HCT116 (cell line): Measurements from ENCODE around the gene PNMA6E. TPM values are rescaled to one million over a fixed set of nuclear protein-coding genes. Genes with fewer than 3 reads are reported as not detected.

Experiments
- ATAC-seq: fragments of 200-7000 bp; cut with Tn5 transposase; 2 replicates; pipeline ENCODE4 v1.9.1; 2020; ENCODE audit warnings: mild to moderate bottlenecking, moderate library complexity
- BruUV-seq: library from RNA; stranded (reverse); fragments of 400-500 nt; replicated peaks from 2 replicates; lab custom pipeline; 2021; lab: Mats Ljungman, UMichigan
- CTCF ChIA-PET: fragments of 300-600 bp; sonication (Branson Sonifier 250); formaldehyde crosslinking; loops from one replicate; lab custom pipeline; 2021; ENCODE audit warnings: antibody characterized with exemption; lab: Charles Lee
- POLR2A ChIA-PET: fragments of 300-600, 350-600 bp; sonication (Branson Sonifier 250); formaldehyde crosslinking; loops from one replicate; lab custom pipeline; 2021; ENCODE audit warnings: antibody characterized with exemption; lab: Charles Lee
- RAD21 ChIA-PET, 2 experiments: fragments of 300-600 bp; sonication (Branson Sonifier 250); formaldehyde crosslinking; loops; one replicate each; lab custom pipeline; 2023; ENCODE audit warnings: low total read pairs in 2 of 2; ENCODE audit not compliant: uncharacterized antibody in 2 of 2, unreplicated experiment in 2 of 2, low non-redundant PET in 1 of 2; lab: Charles Lee
- DNase-seq: peaks from one replicate; pipeline ENCODE4 v3.0.0-alpha.2; 2010; ENCODE audit warnings: low read depth, low spot score
- H2AFZ ChIP-seq: fragments of 200-600 bp; shearing (Covaris generic), sonication (generic); 2 replicates; pipeline ENCODE4 v1.6.1; 2017; ENCODE audit warnings: low read depth, mixed run types, mixed read lengths, antibody characterized with exemption, low read length; ENCODE audit not compliant: poor library complexity, severe bottlenecking
- H3K27ac ChIP-seq: 2 replicates; pipeline ENCODE4 v1.5.1; 2012; ENCODE audit warnings: low read depth, low read length
- H3K27me3 ChIP-seq: fragments of 200-600 bp; sonication (generic); 2 replicates; pipeline ENCODE4 v1.6.1; 2016; ENCODE audit warnings: mixed run types, low read length, mixed read lengths; ENCODE audit not compliant: insufficient read depth
- H3K36me3 ChIP-seq, 2 experiments: fragments of 200-500 bp in 1 of 2; fragments of 200-600 bp in 1 of 2; sonication (Bioruptor generic) in 1 of 2; sonication (generic) in 1 of 2; 2 replicates each; pipeline versions ENCODE4 v1.5.1 to v1.6.1; 2014 to 2016; ENCODE audit warnings: low read length in 2 of 2, inconsistent platforms in 1 of 2, mixed read lengths in 1 of 2, mixed run types in 1 of 2; ENCODE audit not compliant: insufficient read depth in 2 of 2, control insufficient read depth in 1 of 2
- H3K4me1 ChIP-seq, 2 experiments: fragments of 200-600 bp in 1 of 2; sonication (generic) in 1 of 2; 2 replicates each; pipeline versions ENCODE4 v1.5.1 to v1.6.1; 2012 to 2017; ENCODE audit warnings: low read length in 2 of 2, inconsistent platforms in 1 of 2, mild to moderate bottlenecking in 1 of 2, mixed read lengths in 1 of 2, mixed run types in 1 of 2, moderate library complexity in 1 of 2; ENCODE audit not compliant: insufficient read depth in 2 of 2, control insufficient read depth in 1 of 2
- H3K4me2 ChIP-seq: fragments of 200-600 bp; sonication (generic); 2 replicates; pipeline ENCODE4 v1.6.1; 2017; ENCODE audit warnings: mixed run types, low read length, mixed read lengths
- H3K4me3 ChIP-seq, 2 experiments: fragments of 200-600 bp in 1 of 2; sonication (generic) in 1 of 2; replicated peaks in 1 of 2; 2 replicates each; pipeline ENCODE4 v1.5.1; 2011 to 2016; ENCODE audit warnings: low read length in 2 of 2, control low read depth in 1 of 2, low read depth in 1 of 2, mild to moderate bottlenecking in 1 of 2, mixed read lengths in 1 of 2, mixed run types in 1 of 2
- H3K79me2 ChIP-seq: fragments of 200-600 bp; sonication (generic); 2 replicates; pipeline ENCODE4 v1.6.1; 2017; ENCODE audit warnings: mild to moderate bottlenecking, mixed run types, low read length, moderate library complexity, mixed read lengths; ENCODE audit not compliant: insufficient read depth
- H3K9ac ChIP-seq: fragments of 200-600 bp; sonication (generic); 2 replicates; pipeline ENCODE4 v1.6.1; 2016; ENCODE audit warnings: low read length, mixed read lengths
- H3K9me2 ChIP-seq: fragments of 200-600 bp; sonication (generic), shearing (Covaris generic); 2 replicates; pipeline ENCODE4 v1.6.1; 2017; ENCODE audit warnings: mixed run types, mild to moderate bottlenecking, moderate library complexity; ENCODE audit not compliant: insufficient read depth
- H3K9me3 ChIP-seq, 2 experiments: fragments of 200-500 bp in 1 of 2; fragments of 200-600 bp in 1 of 2; sonication (Bioruptor generic) in 1 of 2; sonication (generic) in 1 of 2; 2 replicates each; pipeline ENCODE4 v1.6.1; 2014 to 2017; ENCODE audit warnings: low read length in 2 of 2, mixed read lengths in 2 of 2, inconsistent platforms in 1 of 2, low read depth in 1 of 2, mild to moderate bottlenecking in 1 of 2, mixed run types in 1 of 2, moderate library complexity in 1 of 2; ENCODE audit not compliant: control insufficient read depth in 1 of 2, insufficient read depth in 1 of 2
- H4K20me1 ChIP-seq: fragments of 200-600 bp; sonication (generic), shearing (Covaris generic); 2 replicates; pipeline ENCODE4 v1.6.1; 2017; ENCODE audit warnings: mixed run types, mild to moderate bottlenecking, moderate library complexity; ENCODE audit not compliant: insufficient read depth
- CBX3 ChIP-seq: IDR thresholded peaks from 2 replicates; pipeline ENCODE4 v1.6.1; 2012; ENCODE audit warnings: low read depth
- CEBPB ChIP-seq: IDR thresholded peaks from 2 replicates; pipeline ENCODE4 v1.6.1; 2012; ENCODE audit warnings: low read depth
- EGR1 ChIP-seq: IDR thresholded peaks from 2 replicates; pipeline ENCODE4 v1.6.1; 2012; ENCODE audit warnings: low read depth
- EZH2 ChIP-seq: fragments of 200-600 bp; sonication (generic); IDR thresholded peaks from 2 replicates; pipeline ENCODE4 v1.6.1; 2017; ENCODE audit warnings: antibody characterized with exemption, mixed run types
- FOSL1 ChIP-seq: IDR thresholded peaks from 2 replicates; pipeline ENCODE4 v1.6.1; 2012; ENCODE audit warnings: low read depth
- JUND ChIP-seq: IDR thresholded peaks from 2 replicates; pipeline ENCODE4 v1.6.1; 2012
- MAX ChIP-seq: IDR thresholded peaks from 2 replicates; pipeline ENCODE4 v1.6.1; 2012
- POLR2AphosphoS5 ChIP-seq: IDR thresholded peaks from 2 replicates; pipeline ENCODE4 v1.6.1; 2011; ENCODE audit warnings: mild to moderate bottlenecking, low read depth, low read length, moderate library complexity
- SIN3A ChIP-seq: IDR thresholded peaks from 2 replicates; pipeline ENCODE4 v1.6.1; 2012; ENCODE audit warnings: low read depth
- SRF ChIP-seq: IDR thresholded peaks from 2 replicates; pipeline ENCODE4 v1.6.1; 2012; ENCODE audit warnings: low read depth
- TCF7L2 ChIP-seq: IDR thresholded peaks from 2 replicates; pipeline ENCODE4 v1.7.0; 2011; ENCODE audit warnings: borderline replicate concordance, inconsistent platforms; ENCODE audit not compliant: insufficient read depth, insufficient read length; ENCODE audit errors: extremely low read depth
- ZBTB33 ChIP-seq: IDR thresholded peaks from 2 replicates; pipeline ENCODE4 v1.6.1; 2011; ENCODE audit warnings: mild to moderate bottlenecking, low read length, moderate library complexity; ENCODE audit not compliant: insufficient replicate concordance; ENCODE audit errors: extremely low read depth
- intact Hi-C: fragments of 100-400 bp; cut with micrococcal nuclease; formaldehyde crosslinking; loops from 2 replicates; pipeline ENCODE4 v1.10.0; 2022
- total RNA-seq: library from RNA; stranded (reverse); gene quantifications from one replicate; pipeline ENCODE4 v1.2.1, GENCODE V29; 2021; ENCODE audit not compliant: unreplicated experiment

Gene PNMA6E
- total RNA-seq, 1 experiment from 2014 or later = not detected

GRCh38 chrX:153347530-153347929, 53.6 kb downstream of the PNMA6E start:
- intact Hi-C loops = no loop called here

More at GRCh38 chrX:153347530-153347929, 53.6 kb downstream of the PNMA6E start:
- CTCF ChIA-PET = no interaction called here
- no peaks in the 10 kb centered on the region for H3K4me1 ChIP-seq
- no peaks in the 10 kb centered on the region for H3K9me2 ChIP-seq
- no peaks in the 10 kb centered on the region for H3K9me3 ChIP-seq
- no peaks in the 10 kb centered on the region for H4K20me1 ChIP-seq
- no peak overlapping the region for H3K9ac ChIP-seq
- no peak overlapping the region for H3K4me2 ChIP-seq
- no peaks in the 10 kb centered on the region for H3K27me3 ChIP-seq
- POLR2A ChIA-PET = no interaction called here
- no TSS peak for BruUV-seq
- RAD21 ChIA-PET = no interaction called here
- no peaks in the 10 kb centered on the region for H3K79me2 ChIP-seq
- no peaks in the 10 kb centered on the region for H3K36me3 ChIP-seq
- TF ChIP-seq SRF = no peak
- TF ChIP-seq EGR1 = no peak
- TF ChIP-seq SIN3A = no peak
- TF ChIP-seq CBX3 = no peak
- no peak for TF ChIP-seq JUND
- no peak for TF ChIP-seq EZH2
- TF ChIP-seq TCF7L2 = no peak
- TF ChIP-seq POLR2AphosphoS5 = no peak
- no peak for TF ChIP-seq MAX
- TF ChIP-seq ZBTB33 = no peak
- no peak for TF ChIP-seq FOSL1
- TF ChIP-seq CEBPB = no peak
- TF ChIP-seq, all 23 proteins: peak for 0
- Histone ChIP-seq H3K4me3 (no peak overlapping the region), H3K27ac (no peak overlapping the region), H2AFZ (no peak overlapping the region)
- DNase-seq (no peak), ATAC-seq (no peak)

Other genes with a start within 250 kb of the PNMA6E start
- not detected for gene MAGEA1, start 222.1 kb downstream of the PNMA6E start, total RNA-seq
- not detected for gene PNMA6F, start 79.6 kb downstream of the PNMA6E start, total RNA-seq
- 9.8 TPM for gene ZNF275, start 67.2 kb downstream of the PNMA6E start, total RNA-seq
- gene ZFP92, start 10.1 kb upstream of the PNMA6E start, total RNA-seq = not detected
- gene TREX2, start 44.7 kb upstream of the PNMA6E start, total RNA-seq = 2.9 TPM
- gene HAUS7, start 69.2 kb upstream of the PNMA6E start, total RNA-seq = 28.9 TPM
- 0.37 TPM for gene BGN, start 93.6 kb upstream of the PNMA6E start, total RNA-seq
- not detected for gene ATP2B3, start 116.3 kb upstream of the PNMA6E start, total RNA-seq
- gene CCNQ, start 197.8 kb upstream of the PNMA6E start, total RNA-seq = 20.3 TPM
- 14.2 TPM for gene DUSP9, start 245.9 kb upstream of the PNMA6E start, total RNA-seq